GM21526 (cell line): ENCODE data around the gene UBXN11.

Source experiments
- ATAC-seq: cut with Tn5 transposase; IDR thresholded peaks from one replicate; pipeline ENCODE4 v1.9.1; 2021; ENCODE audit warnings: moderate library complexity; ENCODE audit not compliant: unreplicated experiment, low FRiP score

Gene UBXN11, protein sequence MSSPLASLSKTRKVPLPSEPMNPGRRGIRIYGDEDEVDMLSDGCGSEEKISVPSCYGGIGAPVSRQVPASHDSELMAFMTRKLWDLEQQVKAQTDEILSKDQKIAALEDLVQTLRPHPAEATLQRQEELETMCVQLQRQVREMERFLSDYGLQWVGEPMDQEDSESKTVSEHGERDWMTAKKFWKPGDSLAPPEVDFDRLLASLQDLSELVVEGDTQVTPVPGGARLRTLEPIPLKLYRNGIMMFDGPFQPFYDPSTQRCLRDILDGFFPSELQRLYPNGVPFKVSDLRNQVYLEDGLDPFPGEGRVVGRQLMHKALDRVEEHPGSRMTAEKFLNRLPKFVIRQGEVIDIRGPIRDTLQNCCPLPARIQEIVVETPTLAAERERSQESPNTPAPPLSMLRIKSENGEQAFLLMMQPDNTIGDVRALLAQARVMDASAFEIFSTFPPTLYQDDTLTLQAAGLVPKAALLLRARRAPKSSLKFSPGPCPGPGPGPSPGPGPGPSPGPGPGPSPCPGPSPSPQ

DNA sequence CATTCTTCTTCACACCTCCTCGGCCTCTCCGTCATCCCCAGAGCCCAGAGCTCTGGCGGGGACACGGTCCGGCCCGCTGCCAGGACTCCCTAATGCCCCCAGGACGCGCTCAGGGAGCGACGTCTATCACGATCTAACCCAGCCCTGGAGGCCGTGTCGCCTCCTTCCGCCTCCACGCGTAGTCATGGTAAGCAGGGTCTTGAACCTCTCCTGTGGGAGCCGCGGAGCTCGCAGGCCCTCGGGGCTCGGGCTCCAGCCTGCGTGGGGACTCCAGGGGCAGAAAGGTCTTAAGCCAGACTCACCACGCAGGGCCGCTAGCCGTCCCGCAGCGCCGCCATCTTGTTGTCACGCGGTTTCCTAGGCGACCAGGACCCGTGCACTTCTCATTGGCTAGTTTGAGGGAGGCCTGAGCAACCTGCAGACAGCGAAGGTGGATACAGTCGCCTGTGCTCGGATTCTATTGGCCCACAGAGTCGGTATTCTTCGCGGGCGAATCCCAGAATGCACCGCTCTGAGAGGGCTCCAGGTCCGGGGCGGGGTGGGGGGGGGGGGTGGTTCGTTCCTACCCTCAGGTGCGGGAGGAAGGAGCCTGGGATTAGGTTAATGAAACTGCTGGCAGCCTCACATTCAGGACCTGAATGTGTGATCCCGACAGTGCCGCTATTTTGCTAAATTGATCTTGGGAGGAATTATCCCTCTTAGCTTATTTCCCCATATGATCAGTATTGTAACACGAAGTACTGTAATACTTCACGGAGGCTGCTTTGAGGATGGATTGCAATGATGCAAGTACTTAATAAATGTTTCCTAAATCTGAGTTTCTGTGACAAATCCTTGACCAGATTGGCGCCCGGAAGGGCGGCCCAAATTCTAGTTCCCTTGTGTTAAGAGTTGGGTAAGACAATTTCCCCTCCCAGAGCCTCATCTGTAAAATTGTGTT lies at the start of gene UBXN11:
Gene UBXN11, minus strand, starts transcription at position 347 of the 940 bp plus-strand sequence. CDS start 3,753 bp downstream, outside the sequence.
- peak; percentile 97 for ATAC-seq

DNA sequence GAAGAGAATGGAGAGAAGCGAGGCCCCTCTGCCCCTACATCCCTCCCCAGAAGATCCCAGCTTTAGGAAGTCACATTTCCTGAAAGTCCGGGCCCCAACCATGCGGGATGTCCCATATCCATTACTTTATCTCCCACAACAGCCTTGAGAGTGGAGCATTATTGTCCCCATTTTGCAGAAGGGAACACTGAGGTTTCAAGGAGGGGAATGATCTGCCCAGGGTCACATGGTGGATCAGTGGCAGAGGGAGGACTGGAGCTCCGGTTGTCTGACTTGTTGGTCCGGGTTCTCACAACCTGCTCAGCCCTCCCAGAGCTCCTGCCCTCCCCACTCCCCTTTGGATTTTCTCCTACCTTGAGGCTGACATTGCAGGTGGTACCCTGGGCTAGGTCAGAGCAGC lies 49.7 kb upstream of the UBXN11 start:
- no peak for ATAC-seq

DNA sequence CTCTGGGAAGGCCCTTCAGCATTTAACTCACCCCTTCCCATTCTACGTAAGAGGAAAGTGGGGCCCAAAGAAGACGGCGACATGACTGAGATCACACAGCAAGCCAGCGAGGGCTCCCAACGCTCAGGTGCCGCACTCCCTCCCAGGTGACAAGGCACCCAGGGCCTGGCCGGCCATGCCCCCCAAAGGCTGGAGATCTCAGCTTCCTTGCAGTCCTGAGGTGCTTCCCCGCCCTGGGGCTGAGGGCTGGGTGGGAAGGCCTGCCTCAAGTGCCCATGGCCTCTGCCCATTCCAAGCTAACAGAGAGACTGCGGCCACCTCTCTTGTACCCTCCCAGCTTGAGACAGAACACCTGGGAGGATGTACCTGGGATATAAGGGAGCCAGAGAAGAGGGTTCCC lies 48.5 kb upstream of the UBXN11 start:
- ATAC-seq, result no peak

GRCh38 chr1:26353976-26354820 lies 47.8 kb upstream of the UBXN11 start, which contains the start of gene CRYBG2:
CRYBG2 (minus strand) TSS chr1:26354130; CDS start chr1:26346657, 7,473 bp downstream.
- no peak for ATAC-seq

DNA sequence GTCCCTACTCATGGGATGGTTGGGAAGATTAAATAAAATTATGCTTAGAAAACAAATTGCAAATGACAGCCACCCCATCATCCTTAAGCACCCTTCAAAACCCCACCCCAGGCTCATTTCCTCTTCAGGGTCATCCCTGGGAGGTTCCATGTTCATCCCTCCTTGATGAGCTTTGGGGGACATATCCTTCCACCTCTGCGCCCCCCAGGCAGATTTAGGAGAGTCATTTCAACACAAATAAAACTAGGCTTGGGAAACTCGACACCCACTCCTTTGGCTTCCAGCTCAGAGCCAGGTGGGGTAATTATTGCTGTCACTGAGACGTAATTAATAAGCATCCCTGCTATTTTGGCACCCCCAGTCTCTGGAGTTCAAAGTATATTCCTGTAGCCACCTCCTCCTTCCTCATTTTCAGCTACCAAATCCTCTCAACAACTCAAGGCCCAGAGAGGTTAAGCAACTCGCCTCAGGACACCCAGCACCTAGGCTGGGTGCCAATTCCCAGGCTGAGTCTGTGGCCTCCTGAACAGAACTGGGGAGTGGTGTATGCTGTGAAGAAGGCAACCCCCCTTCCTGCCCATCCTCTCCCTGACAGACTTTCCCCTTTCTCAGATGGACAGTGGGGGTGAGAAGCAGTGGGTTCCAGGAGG lies 46.9 kb upstream of the UBXN11 start:
- ATAC-seq, result no peak

GRCh38 chr1:26352338-26352679 lies 45.9 kb upstream of the UBXN11 start:
- ATAC-seq, result no peak

DNA sequence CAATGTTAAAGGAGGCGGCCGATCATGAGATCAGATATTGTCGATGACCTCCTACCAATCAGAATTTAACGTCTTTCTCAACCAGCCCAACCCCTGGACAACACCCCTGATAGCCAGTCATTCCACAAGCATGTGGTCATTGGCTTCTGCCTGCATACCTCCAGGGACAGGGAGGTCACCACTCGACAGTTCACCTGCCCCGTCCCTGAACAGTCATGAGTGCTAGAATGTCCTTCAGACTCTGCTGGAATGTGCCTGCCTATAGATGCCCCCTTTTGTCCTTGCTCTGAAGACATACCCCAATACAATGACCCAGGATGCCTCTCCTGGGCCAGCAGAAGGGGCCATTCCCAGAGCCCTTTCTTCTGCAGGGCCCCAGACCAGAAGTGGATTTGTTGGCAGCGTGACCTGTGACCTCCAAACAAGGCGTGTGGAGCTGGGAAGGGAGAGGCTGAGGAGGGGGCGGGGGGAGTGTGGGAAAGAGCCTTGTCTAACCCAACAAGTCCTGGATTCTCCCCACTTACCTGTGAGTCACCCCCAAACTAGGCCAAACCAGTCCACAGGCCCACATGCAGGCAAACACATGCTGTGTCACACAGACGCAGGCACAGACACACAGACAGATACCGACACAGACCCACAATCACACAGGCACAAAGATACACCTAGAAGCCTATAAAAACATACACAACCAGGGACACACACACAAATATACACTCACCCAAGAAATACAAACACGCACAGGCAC lies 45.3 kb upstream of the UBXN11 start:
- no peak for ATAC-seq

GRCh38 chr1:26350701-26351589 lies 44.5 kb upstream of the UBXN11 start:
- no peak for ATAC-seq

- ATAC-seq, result no peak
Measured at GRCh38 chr1:26350343-26350700, 43.9 kb upstream of the UBXN11 start.

DNA sequence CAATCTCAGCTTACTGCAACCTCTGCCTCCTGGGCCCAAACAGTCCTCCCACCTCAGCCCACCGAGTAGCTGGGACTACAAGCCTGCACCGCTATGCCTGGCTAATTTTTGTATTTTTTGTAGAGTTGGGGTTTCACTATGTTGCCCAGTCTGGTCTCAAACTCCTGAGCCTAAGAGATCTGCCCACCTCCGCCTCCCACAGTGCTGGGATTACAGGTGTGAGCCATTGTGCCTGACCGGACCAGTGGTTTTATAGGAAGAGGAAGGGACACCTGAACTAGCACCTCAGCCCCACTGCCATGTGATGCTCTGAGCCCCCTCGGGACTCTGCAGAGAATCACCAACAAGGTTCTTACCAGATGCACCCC lies 43.4 kb upstream of the UBXN11 start:
- no peak for ATAC-seq

GRCh38 chr1:26349188-26349876 lies 42.9 kb upstream of the UBXN11 start:
- ATAC-seq, result no peak

DNA sequence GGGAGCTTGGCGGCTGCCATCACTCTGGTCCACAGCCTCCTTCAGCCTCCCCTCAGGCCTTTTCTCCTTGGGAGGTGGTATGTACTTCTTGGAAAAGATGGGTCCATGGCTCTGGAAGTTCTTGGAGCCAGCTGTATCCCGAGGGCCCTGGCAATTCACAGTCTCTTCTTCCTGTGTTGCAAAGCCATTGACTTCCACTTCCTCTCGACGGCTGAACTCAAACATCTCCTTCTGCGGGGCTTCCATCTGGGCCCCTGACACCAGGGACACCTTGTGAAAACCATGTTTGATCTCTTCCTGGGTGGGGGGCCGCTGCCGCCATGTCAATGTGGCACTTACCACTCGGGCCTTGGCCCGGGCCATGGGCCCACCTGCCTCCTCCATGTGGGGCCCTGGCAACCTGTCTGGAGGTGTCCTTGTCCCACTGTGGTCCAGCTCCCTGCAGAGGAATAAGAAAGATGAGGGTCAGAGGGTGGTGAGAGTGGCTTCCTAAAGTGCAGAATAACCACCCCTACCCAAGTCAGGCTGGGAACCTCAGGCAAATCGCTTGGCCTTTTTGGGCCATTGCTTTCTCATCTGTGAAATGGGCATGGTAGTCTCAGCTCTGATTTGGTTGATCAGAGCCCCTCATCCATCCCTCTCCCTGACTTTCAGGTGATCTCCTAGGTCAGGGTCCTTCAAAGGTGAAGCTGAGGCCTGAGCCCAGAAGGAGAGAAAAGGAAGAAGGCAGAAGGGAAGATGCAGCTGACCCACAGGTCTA lies 40.0 kb upstream of the UBXN11 start:
- ATAC-seq, result no peak

GRCh38 chr1:26345718-26346117 lies 39.3 kb upstream of the UBXN11 start:
- no peak for ATAC-seq

DNA sequence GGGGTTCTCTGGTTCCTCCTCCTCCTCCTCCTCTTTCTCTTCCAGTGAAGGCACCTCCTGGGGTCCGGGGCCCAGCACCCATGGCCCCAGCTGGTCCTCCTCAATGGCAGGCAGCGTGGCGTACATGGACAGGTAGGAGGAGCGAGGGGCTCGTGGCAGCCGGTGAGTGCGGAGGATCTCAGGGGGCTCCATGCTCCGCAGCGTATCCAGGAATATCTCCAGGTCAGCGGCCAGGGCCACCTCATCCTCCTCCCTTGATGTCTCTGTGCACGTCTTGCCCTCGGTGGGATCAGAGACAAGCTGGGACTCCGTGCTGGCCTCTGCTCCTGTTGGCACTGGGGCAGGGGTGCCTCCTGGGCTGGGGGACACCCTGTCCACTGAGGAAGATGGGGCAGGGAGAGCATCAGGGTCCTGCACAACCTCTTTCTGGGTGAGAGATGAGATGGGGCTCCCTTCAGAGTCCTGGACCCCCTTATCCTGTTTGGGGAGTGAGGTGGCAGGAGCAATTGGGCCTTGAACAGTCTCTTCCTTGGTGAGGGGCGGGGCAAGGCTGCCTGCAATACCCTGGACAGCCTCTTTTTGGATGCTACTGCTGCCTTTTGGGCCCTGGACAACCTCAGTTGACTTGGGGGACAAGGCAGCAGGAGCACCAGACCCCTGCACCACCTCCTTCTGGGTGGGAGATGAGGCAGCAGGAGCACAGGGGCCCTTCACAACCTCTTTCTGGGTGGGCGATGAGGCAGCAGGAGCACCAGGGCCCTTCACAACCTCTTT lies 37.9 kb upstream of the UBXN11 start:
- ATAC-seq, result no peak

- no peak for ATAC-seq
Measured at GRCh38 chr1:26340047-26340481, 33.6 kb upstream of the UBXN11 start.

- no peak for ATAC-seq
Measured at GRCh38 chr1:26338670-26339069, 32.2 kb upstream of the UBXN11 start.
